ENCODE measurements around the gene FAXDC2. TPM values are rescaled to one million over a fixed set of nuclear protein-coding genes. Genes with fewer than 3 reads are reported as not detected.

Gene FAXDC2
- total and polyA plus RNA-seq, 2 of the 13 experiments (the other 11 are each of a cell fraction or from before 2014, with no cell fraction given) = 4.7 to 58.8 TPM

DNA sequence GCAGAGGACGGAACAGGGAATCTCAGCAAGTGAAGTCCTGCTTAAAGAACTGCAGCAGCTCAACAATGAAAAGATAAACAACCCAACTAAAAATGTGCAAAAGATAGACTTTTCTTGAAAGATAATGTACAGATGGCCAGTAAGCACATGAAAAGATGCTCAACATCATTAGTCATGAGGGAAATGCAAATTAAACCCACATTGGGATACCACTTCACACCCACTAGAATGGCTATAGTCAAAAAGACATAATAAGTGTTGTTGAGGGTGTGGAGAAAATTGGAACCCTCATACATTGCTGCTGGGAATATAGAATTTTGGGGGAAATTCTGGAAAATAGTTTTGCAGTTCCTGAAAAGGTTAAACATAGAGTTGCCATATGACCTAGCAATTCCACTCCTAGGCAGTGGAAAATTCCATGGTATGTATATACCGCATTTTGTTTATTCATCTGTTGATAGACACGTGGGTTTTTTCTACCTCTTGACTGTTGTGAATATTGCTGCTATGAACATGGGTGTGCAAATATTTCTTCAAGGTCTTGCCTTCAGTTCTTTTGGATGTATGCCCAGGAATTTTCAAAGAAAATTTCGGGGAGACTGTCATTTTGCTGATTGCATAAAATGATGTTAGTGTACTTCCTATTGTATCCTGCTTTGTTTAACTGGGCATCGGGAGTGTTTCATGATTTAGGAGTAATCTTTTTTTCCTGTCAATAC, 15.2 kb upstream of the FAXDC2 start (continued):
- TF ChIP-seq ADNP (CRISPR knock-in tag; IDR thresholded peaks at IDR 0.05) (no peak), ZNF724P (CRISPR knock-in tag; IDR thresholded peaks at IDR 0.05; ENCODE audit: borderline replicate concordance) (no peak), ZNF652 (CRISPR knock-in tag; IDR thresholded peaks at IDR 0.05; ENCODE audit: borderline replicate concordance, low read depth) (0 out of 2 replicates have a peak, but pooled peaks have one; percentile 22), EP300 (IDR thresholded peaks at IDR 0.05; ENCODE audit: low read depth in 2 of 2, low read length in 2 of 2) (peak in 1 of 2 experiments; percentile 37; a peak in 1 of 4 replicates), EP300 (CRISPR knock-in tag; IDR thresholded peaks at IDR 0.05; ENCODE audit: borderline replicate concordance) (no peak), TOE1 (CRISPR knock-in tag; IDR thresholded peaks at IDR 0.05) (no peak), ZNF850 (CRISPR knock-in tag; conservative IDR thresholded peaks at IDR 0.05) (no peak), SOX13 (IDR thresholded peaks at IDR 0.05) (no peak), SOX13 (CRISPR knock-in tag; conservative IDR thresholded peaks at IDR 0.05 in 1 of 2, IDR thresholded peaks at IDR 0.05 in 1 of 2) (peak in 1 of 2 experiments; percentile 67; a peak in 2 of 4 replicates), SOX5 (CRISPR knock-in tag; IDR thresholded peaks at IDR 0.05; ENCODE audit: borderline replicate concordance) (peak; percentile 21; the same call in 1 of the 2 replicates), ZNF124 (CRISPR knock-in tag; IDR thresholded peaks at IDR 0.05) (no peak), GATAD2A (CRISPR knock-in tag; IDR thresholded peaks at IDR 0.05) (peak; percentile 23; the same call in 1 of the 2 replicates), ZNF790 (CRISPR knock-in tag; IDR thresholded peaks at IDR 0.05; ENCODE audit: borderline replicate concordance) (no peak), AHR (CRISPR knock-in tag; IDR thresholded peaks at IDR 0.05) (no peak)
- TF ChIP-seq, protein P1, sequence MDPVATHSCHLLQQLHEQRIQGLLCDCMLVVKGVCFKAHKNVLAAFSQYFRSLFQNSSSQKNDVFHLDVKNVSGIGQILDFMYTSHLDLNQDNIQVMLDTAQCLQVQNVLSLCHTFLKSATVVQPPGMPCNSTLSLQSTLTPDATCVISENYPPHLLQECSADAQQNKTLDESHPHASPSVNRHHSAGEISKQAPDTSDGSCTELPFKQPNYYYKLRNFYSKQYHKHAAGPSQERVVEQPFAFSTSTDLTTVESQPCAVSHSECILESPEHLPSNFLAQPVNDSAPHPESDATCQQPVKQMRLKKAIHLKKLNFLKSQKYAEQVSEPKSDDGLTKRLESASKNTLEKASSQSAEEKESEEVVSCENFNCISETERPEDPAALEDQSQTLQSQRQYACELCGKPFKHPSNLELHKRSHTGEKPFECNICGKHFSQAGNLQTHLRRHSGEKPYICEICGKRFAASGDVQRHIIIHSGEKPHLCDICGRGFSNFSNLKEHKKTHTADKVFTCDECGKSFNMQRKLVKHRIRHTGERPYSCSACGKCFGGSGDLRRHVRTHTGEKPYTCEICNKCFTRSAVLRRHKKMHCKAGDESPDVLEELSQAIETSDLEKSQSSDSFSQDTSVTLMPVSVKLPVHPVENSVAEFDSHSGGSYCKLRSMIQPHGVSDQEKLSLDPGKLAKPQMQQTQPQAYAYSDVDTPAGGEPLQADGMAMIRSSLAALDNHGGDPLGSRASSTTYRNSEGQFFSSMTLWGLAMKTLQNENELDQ (CRISPR knock-in tag; IDR thresholded peaks at IDR 0.05; ENCODE audit: borderline replicate concordance) = no peak
- TF ChIP-seq, protein P2, sequence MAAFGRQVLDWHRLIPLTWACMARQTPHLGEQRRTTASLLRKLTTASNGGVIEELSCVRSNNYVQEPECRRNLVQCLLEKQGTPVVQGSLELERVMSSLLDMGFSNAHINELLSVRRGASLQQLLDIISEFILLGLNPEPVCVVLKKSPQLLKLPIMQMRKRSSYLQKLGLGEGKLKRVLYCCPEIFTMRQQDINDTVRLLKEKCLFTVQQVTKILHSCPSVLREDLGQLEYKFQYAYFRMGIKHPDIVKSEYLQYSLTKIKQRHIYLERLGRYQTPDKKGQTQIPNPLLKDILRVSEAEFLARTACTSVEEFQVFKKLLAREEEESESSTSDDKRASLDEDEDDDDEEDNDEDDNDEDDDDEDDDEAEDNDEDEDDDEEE (CRISPR knock-in tag; IDR thresholded peaks at IDR 0.05) = no peak
- TF ChIP-seq, protein P3, sequence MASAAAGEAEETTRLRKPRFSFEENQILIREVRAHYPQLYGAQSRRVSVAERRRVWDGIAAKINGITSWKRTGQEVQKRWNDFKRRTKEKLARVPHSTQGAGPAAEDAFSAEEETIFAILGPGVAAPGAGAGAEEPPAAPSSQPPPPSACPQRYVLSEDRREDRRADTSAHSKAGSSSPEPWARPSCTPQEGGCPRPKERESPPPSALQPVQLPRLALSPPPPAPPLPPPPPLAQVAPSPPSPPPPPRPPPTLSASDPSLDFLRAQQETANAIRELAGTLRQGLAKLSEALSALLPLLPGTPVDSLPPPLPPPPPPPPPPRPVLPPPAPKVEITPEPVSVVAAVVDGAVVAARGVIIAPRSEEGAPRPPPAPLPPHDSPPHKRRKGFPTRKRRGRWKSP (CRISPR knock-in tag; IDR thresholded peaks at IDR 0.05) = no peak
- TF ChIP-seq, protein P4, sequence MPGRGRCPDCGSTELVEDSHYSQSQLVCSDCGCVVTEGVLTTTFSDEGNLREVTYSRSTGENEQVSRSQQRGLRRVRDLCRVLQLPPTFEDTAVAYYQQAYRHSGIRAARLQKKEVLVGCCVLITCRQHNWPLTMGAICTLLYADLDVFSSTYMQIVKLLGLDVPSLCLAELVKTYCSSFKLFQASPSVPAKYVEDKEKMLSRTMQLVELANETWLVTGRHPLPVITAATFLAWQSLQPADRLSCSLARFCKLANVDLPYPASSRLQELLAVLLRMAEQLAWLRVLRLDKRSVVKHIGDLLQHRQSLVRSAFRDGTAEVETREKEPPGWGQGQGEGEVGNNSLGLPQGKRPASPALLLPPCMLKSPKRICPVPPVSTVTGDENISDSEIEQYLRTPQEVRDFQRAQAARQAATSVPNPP (CRISPR knock-in tag; IDR thresholded peaks at IDR 0.05) = no peak
- TF ChIP-seq, protein P5, sequence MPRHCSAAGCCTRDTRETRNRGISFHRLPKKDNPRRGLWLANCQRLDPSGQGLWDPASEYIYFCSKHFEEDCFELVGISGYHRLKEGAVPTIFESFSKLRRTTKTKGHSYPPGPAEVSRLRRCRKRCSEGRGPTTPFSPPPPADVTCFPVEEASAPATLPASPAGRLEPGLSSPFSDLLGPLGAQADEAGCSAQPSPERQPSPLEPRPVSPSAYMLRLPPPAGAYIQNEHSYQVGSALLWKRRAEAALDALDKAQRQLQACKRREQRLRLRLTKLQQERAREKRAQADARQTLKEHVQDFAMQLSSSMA (CRISPR knock-in tag; IDR thresholded peaks at IDR 0.05) = no peak
- TF ChIP-seq, protein P6, sequence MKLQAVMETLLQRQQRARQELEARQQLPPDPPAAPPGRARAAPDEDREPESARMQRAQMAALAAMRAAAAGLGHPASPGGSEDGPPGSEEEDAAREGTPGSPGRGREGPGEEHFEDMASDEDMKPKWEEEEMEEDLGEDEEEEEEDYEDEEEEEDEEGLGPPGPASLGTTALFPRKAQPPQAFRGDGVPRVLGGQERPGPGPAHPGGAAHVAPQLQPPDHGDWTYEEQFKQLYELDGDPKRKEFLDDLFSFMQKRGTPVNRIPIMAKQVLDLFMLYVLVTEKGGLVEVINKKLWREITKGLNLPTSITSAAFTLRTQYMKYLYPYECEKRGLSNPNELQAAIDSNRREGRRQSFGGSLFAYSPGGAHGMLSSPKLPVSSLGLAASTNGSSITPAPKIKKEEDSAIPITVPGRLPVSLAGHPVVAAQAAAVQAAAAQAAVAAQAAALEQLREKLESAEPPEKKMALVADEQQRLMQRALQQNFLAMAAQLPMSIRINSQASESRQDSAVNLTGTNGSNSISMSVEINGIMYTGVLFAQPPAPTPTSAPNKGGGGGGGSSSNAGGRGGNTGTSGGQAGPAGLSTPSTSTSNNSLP (IDR thresholded peaks at IDR 0.05; ENCODE audit: low read depth, low read length) = no peak
- TF ChIP-seq, protein P7, sequence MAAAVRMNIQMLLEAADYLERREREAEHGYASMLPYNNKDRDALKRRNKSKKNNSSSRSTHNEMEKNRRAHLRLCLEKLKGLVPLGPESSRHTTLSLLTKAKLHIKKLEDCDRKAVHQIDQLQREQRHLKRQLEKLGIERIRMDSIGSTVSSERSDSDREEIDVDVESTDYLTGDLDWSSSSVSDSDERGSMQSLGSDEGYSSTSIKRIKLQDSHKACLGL (CRISPR knock-in tag; IDR thresholded peaks at IDR 0.05) = no peak

Measured in HepG2 (cell line).